ENCODE results near the gene NRCAM.

GRCh38 chr7:108375668-108376067 lies 80.6 kb downstream of the NRCAM start:
- TF ChIP-seq, protein P1, sequence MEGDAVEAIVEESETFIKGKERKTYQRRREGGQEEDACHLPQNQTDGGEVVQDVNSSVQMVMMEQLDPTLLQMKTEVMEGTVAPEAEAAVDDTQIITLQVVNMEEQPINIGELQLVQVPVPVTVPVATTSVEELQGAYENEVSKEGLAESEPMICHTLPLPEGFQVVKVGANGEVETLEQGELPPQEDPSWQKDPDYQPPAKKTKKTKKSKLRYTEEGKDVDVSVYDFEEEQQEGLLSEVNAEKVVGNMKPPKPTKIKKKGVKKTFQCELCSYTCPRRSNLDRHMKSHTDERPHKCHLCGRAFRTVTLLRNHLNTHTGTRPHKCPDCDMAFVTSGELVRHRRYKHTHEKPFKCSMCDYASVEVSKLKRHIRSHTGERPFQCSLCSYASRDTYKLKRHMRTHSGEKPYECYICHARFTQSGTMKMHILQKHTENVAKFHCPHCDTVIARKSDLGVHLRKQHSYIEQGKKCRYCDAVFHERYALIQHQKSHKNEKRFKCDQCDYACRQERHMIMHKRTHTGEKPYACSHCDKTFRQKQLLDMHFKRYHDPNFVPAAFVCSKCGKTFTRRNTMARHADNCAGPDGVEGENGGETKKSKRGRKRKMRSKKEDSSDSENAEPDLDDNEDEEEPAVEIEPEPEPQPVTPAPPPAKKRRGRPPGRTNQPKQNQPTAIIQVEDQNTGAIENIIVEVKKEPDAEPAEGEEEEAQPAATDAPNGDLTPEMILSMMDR (IDR thresholded peaks at IDR 0.05): no peak
- TF ChIP-seq POLR2A (IDR thresholded peaks at IDR 0.05): no peak
